ENCODE results near the gene PAQR8.

- no peak for TF ChIP-seq CTCF (IDR thresholded peaks at IDR 0.05; ENCODE audit: low read length)
- no peak for TF ChIP-seq EZH2 (optimal IDR thresholded peaks at IDR 0.05; ENCODE audit: low read depth, low read length)
- no peak for TF ChIP-seq EZH2phosphoT487 (IDR thresholded peaks at IDR 0.05; ENCODE audit: low read length)
Observed at GRCh38 chr6:52325695-52326471, 36.1 kb upstream of the PAQR8 start.
